ENCODE results near the gene NUTM2F.
"Not testable (repeated sequence)": the region's sequence is repeated elsewhere in the genome, so short reads cannot be mapped to it uniquely, and the experiment has no call there.

The NUTM2F gene

GRCh38 chr9:94328544-94328943 is at the start of gene NUTM2F:
Gene NUTM2F (minus strand): TSS chr9:94328644. CDS start chr9:94328623, 21 bp downstream.
- not testable (repeated sequence) for DNase-seq

- DNase-seq = not testable (repeated sequence)
Observed at GRCh38 chr9:94375197-94375596, 46.8 kb upstream of the NUTM2F start.

DNA sequence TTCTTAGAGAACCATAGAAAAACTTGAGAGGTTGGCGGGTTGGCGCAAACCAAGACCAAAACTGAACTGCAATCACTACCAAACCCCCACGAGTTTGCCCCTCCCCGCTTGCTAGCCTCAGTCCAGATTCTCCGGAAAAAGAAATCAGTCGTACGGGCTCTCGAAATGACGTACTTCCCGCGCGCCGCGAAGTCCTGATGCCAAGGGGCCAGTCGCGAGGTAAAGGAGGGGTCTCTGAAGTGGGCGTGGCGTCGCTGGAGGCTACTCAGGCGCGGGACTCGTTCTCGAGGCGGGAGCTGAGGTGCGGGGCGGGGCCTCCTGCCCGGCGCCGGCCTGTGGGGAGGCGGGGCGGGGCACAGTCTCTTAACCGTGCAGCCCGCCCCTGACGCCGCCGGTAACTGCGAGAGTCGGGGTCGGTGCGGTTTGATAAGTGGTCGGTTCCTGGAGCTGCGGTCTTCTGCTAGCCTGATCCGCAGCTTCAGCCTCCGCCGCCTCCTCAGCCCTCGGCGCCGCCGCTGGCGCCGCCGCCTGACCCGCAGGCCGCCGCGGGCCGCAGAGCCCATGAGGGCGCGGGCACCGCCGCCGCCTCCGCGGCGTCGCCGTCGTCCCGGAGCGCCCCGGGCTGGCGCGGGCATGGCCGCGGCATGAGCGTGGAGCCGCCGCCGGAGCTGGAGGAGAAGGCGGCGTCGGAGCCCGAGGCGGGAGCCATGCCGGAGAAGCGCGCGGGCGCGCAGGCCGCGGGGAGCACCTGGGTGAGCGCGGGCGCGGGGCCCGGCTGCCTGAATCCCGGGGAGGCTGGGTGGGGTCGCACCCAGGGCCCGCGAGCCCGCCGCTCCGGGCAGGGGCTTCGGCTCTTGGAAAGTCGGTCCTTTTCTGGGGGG is 46.0 kb upstream of the NUTM2F start:
- DNase-seq = peak; percentile 78 to 87 (median 82)

DNA sequence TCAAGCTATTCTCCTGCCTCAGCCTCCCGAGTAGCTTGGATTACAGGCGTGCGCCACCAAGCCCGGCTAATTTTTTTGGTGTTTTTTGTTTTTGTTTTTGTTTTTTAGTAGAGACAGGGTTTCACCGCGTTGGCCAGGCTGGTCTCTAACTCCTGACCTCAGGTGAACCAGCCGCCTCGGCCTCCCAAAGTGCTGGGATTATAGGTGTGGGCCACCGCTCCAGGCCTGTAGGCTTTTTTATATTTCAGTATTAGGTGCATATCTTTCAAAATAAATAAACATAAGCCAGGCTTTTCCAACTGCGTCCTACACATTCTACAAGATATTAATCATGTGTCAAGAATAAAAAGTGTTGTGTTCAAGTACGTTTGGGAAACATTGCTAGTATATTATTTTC is 45.3 kb upstream of the NUTM2F start:
- DNase-seq = not testable (repeated sequence)

DNA sequence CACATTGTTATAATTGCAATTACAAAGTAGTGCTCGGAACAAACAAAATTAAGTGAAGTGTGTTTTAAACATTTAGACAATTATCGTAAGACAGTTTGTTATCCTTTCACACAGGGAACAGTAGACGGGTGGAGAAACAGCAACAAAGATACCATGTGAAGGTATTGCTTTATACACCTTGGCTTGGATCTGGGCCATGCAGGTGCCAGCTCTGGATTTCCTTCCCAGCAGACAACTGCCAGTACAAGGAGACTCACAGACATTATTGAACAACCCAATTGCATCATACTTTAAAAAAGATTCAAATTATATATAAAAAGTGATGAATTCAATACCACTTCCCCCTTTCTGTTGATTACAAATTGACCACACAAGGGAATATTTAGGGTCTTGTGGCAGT is 41.8 kb upstream of the NUTM2F start:
- not testable (repeated sequence) for DNase-seq

DNA sequence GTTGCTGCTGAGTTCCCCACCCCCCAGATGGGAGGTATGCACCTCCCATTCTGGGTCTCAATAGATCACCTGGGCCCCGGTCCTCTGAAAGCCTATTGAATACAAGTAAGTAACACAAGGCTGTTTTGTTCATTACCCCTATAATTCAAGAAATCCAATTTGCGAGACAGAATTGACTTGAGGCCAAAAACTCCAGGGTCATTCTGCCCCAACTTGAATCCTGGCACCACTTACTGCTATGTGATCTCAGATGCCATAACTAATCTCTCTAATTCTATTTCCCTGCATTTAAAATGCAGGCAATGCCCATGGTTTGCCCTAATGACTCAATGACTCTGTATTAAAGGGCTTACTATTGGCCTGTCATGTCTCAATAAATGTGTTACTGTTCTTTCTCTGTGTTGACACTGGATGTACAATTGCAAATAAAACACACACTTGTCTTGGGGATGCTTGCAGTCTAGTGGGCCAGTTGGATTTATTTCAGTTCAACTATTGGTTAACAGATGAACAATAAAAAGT is 35.7 kb upstream of the NUTM2F start:
- not testable (repeated sequence) for DNase-seq

GRCh38 chr9:94357158-94357557 is 28.7 kb upstream of the NUTM2F start:
- DNase-seq = not testable (repeated sequence)

GRCh38 chr9:94351901-94352723 is 23.7 kb upstream of the NUTM2F start:
- DNase-seq = not testable (repeated sequence)

- DNase-seq = not testable (repeated sequence)
Observed at GRCh38 chr9:94348754-94349153, 20.3 kb upstream of the NUTM2F start.

DNA sequence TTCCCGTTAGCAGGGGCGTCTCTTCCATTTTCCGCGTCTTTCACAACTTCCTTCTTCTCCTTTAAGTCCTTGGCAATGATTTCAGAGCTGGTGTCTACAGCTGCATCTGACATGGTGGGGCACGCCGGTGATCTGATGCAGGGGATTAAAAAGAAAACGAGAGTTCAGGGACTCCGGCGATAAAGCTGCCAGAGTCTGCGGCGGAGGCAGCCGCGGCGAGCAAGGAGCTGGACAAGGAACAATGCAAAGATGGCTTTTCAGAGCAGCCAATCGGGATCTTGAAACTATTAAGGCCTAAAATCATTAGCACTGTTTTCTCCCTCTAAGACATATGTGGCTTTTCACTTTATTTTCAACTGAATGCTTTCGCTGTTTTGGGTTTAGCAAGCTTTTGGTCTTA is 19.0 kb upstream of the NUTM2F start:
- DNase-seq = not testable (repeated sequence)

- not testable (repeated sequence) for DNase-seq
Observed at GRCh38 chr9:94341703-94342102, 13.3 kb upstream of the NUTM2F start.

- not testable (repeated sequence) for DNase-seq
Observed at GRCh38 chr9:94340750-94341149, 12.3 kb upstream of the NUTM2F start.

GRCh38 chr9:94339657-94340056 is 11.2 kb upstream of the NUTM2F start:
- DNase-seq = not testable (repeated sequence)

GRCh38 chr9:94338723-94339122 is 10.3 kb upstream of the NUTM2F start:
- not testable (repeated sequence) for DNase-seq

- not testable (repeated sequence) for DNase-seq
Observed at GRCh38 chr9:94336445-94336844, 8.0 kb upstream of the NUTM2F start.

DNA sequence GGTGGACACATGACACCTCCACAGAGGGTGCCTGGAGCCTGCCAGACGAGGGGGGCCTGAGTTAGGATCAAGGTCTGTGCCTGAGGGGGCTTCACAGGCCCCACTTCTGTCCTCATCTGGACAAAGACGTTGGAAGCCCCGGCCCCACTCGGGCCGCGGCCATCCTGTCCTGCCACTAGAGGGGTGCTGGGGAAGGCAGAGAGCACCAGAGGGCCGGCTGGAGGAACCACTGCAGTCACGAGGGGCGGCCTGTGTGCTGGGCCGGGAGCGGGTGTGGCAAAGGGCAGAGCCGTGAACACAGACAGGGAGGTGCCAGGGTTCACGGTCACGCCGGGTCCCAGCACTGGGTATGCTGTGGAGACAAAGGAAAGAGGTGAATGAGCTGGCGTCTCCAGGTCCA is 2.9 kb downstream of the NUTM2F start:
- not testable (repeated sequence) for DNase-seq

DNA sequence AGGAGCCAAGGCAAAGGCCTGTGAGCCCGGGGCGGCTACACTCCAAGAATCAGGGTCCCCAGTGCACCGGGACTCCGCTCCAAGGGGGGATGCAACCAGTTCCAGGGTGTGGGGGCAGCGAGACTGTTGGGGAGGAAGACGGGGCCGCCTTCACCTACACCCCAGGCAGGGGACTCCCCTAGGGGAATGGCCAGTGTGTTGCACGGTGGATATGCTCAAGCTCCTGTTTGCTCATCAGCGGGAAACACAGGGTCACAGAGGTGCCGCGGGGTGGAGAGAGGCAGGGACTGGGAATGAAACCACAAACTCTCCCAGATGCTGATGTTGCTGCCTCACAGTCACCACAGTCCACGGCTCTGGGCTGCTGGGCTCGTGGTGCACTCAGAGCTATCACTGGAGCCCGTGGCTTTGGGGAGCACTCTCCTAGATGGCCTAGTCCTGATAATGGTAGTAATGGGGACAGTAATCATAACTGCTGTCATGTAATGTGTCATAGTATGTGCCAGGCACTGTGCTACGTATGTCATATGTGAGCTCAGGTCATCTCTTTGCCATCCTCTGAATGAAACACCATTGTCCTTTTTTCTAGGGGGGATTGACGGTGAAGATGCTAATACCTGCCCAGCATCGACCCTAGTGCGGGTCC is 5.2 kb downstream of the NUTM2F start:
- DNase-seq = not testable (repeated sequence)

DNA sequence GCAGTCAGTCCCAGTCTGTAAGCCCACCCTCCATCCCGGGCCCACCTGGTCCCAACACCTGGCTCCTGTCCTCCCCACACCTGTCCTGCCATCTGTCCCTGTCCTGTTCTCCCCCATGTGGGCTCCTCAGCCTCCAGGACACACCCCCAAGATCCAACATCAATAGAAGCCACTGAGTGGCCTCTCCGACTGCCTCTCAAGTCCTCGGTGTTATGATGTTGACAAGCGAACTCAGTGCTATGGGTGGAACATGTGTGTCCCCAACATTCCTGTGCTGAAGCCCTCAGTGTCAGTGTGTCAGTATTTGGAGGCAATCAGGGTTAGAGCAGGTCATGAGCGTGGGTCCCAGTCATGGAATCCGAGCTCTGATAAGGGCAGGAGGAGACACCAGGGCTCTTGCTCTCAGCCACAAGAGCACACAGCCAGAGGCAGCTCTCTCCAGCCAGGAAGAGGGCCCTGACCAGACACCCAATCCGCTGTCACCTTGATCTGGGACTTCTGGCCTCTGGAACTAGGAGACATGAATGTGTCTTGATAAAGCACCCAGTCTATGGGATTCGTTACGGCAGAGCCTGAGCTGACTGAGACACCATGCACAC is 6.0 kb downstream of the NUTM2F start:
- not testable (repeated sequence) for DNase-seq

DNA sequence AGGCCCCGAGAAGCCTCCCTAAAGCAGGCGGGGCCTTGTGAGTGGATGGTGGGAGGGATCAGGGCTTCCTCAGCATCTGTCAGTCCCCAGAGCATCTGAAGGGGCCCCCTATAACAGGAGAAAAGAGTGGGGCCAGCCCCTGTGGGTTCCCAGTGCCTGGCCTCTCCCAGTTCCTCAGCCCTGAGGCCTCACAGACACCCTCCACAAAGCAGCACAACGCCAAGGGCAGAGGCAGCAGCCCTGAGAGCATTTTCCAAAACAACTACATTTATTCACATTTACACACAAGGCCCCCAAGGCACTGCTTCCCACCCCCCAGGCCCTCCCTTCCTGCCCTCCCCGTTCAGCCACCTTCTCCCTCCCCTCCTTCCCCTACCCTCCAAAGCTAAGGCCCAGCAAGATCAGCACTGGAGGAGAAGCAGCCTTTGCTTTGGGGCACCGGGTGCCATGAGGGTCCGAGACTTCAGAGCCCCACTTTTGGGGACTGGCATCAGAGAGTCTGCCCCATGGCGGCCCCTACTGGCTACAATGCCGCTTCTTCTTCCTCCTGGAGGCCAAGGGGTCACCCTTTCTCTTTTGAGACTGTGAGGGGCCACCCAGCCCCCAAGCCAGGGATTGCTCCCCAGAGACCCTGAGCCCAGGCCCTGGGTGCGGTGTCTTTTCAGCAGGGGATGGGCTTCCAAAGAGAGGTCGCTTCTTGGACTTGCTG is 10.3 kb downstream of the NUTM2F start:
- DNase-seq = not testable (repeated sequence)

DNA sequence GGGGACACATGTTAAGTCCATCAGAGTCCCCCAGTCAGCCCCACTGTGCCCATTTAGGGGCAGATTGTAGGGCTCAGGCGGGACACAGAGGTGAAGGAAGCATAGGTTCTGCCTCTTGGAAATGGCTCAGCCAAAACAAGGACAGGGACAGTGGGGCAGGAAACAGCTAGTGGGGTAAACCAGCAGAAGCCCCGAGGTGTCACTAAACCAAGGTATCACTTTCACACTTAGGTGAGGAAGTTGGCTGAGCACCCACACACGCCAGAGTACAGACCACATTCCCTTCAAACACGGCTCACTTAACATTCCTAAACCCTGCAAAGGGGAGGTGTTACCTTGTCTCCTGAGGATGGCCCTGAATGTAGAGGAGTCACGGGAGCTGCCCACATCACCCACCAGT is 12.2 kb downstream of the NUTM2F start:
- DNase-seq = not testable (repeated sequence)
